ENCODE results near the gene ADGRB3. TPM values are rescaled to one million over a fixed set of nuclear protein-coding genes. Genes with fewer than 3 reads are reported as not detected.
A peak's percentile ranks its signal among the peaks of the same experiment; 100 is the strongest.

The ADGRB3 gene
- total and polyA plus RNA-seq, 10 of the 15 experiments (the other 5 are each of a cell fraction or from before 2014, with no cell fraction given) = 0.03 to 0.06 TPM; not detected in 8

GRCh38 chr6:68967549-68968300 is 332.6 kb downstream of the ADGRB3 start (continued):
- TF ChIP-seq CEBPZ (IDR thresholded peaks at IDR 0.05; ENCODE audit: low read depth, low read length) = no peak
- no peak for TF ChIP-seq SIN3A (IDR thresholded peaks at IDR 0.05; ENCODE audit: low read depth, low read length)
- TF ChIP-seq TAF1 (IDR thresholded peaks at IDR 0.05; ENCODE audit: borderline replicate concordance, low read depth, low read length) = no peak
- TF ChIP-seq ZNF622 (IDR thresholded peaks at IDR 0.05) = no peak
- 0 out of 2 replicates have a peak, but pooled peaks have one; percentile 18 for TF ChIP-seq YY1 (IDR thresholded peaks at IDR 0.05; ENCODE audit: low read depth, low read length)
- TF ChIP-seq ESRRA (IDR thresholded peaks at IDR 0.05; ENCODE audit: low read length) = no peak
- no peak for TF ChIP-seq ZNF592 (IDR thresholded peaks at IDR 0.05)
- no peak for TF ChIP-seq TARDBP (IDR thresholded peaks at IDR 0.05; ENCODE audit: borderline replicate concordance)
- 0 out of 2 replicates have a peak, but pooled peaks have one; percentile 17 for TF ChIP-seq FOXM1 (IDR thresholded peaks at IDR 0.05; ENCODE audit: low read depth, low read length)
- no peak for TF ChIP-seq SMARCA5 (IDR thresholded peaks at IDR 0.05)
- peak; percentile 88 for TF ChIP-seq RUNX3 (IDR thresholded peaks at IDR 0.05; ENCODE audit: low read length)
- no peak for TF ChIP-seq CREM (IDR thresholded peaks at IDR 0.05; ENCODE audit: low read depth)
- no peak for TF ChIP-seq HDGF (IDR thresholded peaks at IDR 0.05)
- TF ChIP-seq PBX3 (IDR thresholded peaks at IDR 0.05; ENCODE audit: insufficient replicate concordance, low read depth, low read length) = no peak
- TF ChIP-seq STAT1 (conservative IDR thresholded peaks at IDR 0.05) = no peak
- no peak for TF ChIP-seq SIX5 (IDR thresholded peaks at IDR 0.05; ENCODE audit: low read depth, low read length, severe bottlenecking)
- TF ChIP-seq SMC3 (IDR thresholded peaks at IDR 0.05; ENCODE audit: borderline replicate concordance, low read length) = peak; percentile 53
- TF ChIP-seq GATAD2B (conservative IDR thresholded peaks at IDR 0.05; ENCODE audit: low read depth) = no peak
- TF ChIP-seq ZNF24 (IDR thresholded peaks at IDR 0.05) = no peak
- no peak for TF ChIP-seq BHLHE40 (IDR thresholded peaks at IDR 0.05; ENCODE audit: borderline replicate concordance in 1 of 2, low read depth in 2 of 2, low read length in 1 of 2)
